IPS-15b (cell line): ENCODE results near the gene MAP2.
A peak's percentile ranks its signal among the peaks of the same experiment; 100 is the strongest.

Experiments used
- H3K27me3 ChIP-seq: one replicate; pipeline ENCODE4 v1.6.1; 2013; ENCODE audit warnings: low read length; ENCODE audit not compliant: control insufficient read depth, insufficient read depth
- H3K36me3 ChIP-seq: one replicate; pipeline ENCODE4 v1.6.1; 2013; ENCODE audit warnings: low read length; ENCODE audit not compliant: control insufficient read depth, insufficient read depth
- H3K4me1 ChIP-seq: one replicate; pipeline ENCODE4 v1.6.1; 2013; ENCODE audit warnings: mild to moderate bottlenecking, low read length; ENCODE audit not compliant: control insufficient read depth, insufficient read depth
- H3K4me3 ChIP-seq: one replicate; pipeline ENCODE4 v1.5.1; 2013; ENCODE audit warnings: low read depth, low read length
- H3K9ac ChIP-seq: one replicate; pipeline ENCODE4 v1.6.1; 2013; ENCODE audit warnings: low read depth, mild to moderate bottlenecking, low read length
- H3K9me3 ChIP-seq: one replicate; pipeline ENCODE4 v1.6.1; 2013; ENCODE audit warnings: mild to moderate bottlenecking, low read length; ENCODE audit not compliant: control insufficient read depth, insufficient read depth

The MAP2 gene

GRCh38 chr2:209609531-209609930 lies 185.7 kb downstream of the MAP2 start:
- peaks cover 17% of the 10 kb centered on the region for H3K4me1 ChIP-seq
- H3K9ac ChIP-seq, result no peak overlapping the region
- no peaks in the 10 kb centered on the region for H3K9me3 ChIP-seq
- no peaks in the 10 kb centered on the region for H3K36me3 ChIP-seq
- no peaks in the 10 kb centered on the region for H3K27me3 ChIP-seq
- no peak overlapping the region for H3K4me3 ChIP-seq

- Histone ChIP-seq H3K4me3 (no peak overlapping the region), H3K27me3 (no peaks in the 10 kb centered on the region), H3K9me3 (no peaks in the 10 kb centered on the region), H3K9ac (no peak overlapping the region), H3K4me1 (peaks cover 22% of the 10 kb centered on the region), H3K36me3 (no peaks in the 10 kb centered on the region)
Measured at GRCh38 chr2:209610631-209611030, 186.8 kb downstream of the MAP2 start.

GRCh38 chr2:209613649-209614305 lies 189.9 kb downstream of the MAP2 start:
- no peaks in the 10 kb centered on the region for H3K36me3 ChIP-seq
- H3K27me3 ChIP-seq, result no peaks in the 10 kb centered on the region
- H3K4me1 ChIP-seq, result peaks cover 22% of the 10 kb centered on the region
- H3K4me3 ChIP-seq, result peak overlapping the region; percentile 4
- no peak overlapping the region for H3K9ac ChIP-seq
- no peaks in the 10 kb centered on the region for H3K9me3 ChIP-seq

- Histone ChIP-seq H3K36me3 (no peaks in the 10 kb centered on the region), H3K9ac (no peak overlapping the region), H3K9me3 (no peaks in the 10 kb centered on the region), H3K27me3 (no peaks in the 10 kb centered on the region), H3K4me3 (peak overlapping the region; percentile 41), H3K4me1 (peaks cover 22% of the 10 kb centered on the region)
Measured at GRCh38 chr2:209614690-209615369, 191.0 kb downstream of the MAP2 start.

GRCh38 chr2:209619782-209620181 lies 195.9 kb downstream of the MAP2 start:
- no peak overlapping the region for H3K9ac ChIP-seq
- no peaks in the 10 kb centered on the region for H3K9me3 ChIP-seq
- no peaks in the 10 kb centered on the region for H3K36me3 ChIP-seq
- H3K27me3 ChIP-seq, result no peaks in the 10 kb centered on the region
- H3K4me3 ChIP-seq, result no peak overlapping the region
- peaks cover 5% of the 10 kb centered on the region for H3K4me1 ChIP-seq

GRCh38 chr2:209624192-209624938 lies 200.5 kb downstream of the MAP2 start:
- Histone ChIP-seq H3K9me3 (no peaks in the 10 kb centered on the region), H3K9ac (no peak overlapping the region), H3K4me1 (peaks cover 2% of the 10 kb centered on the region), H3K4me3 (no peak overlapping the region), H3K36me3 (no peaks in the 10 kb centered on the region), H3K27me3 (no peaks in the 10 kb centered on the region)

GRCh38 chr2:209629597-209629996 lies 205.8 kb downstream of the MAP2 start:
- H3K4me3 ChIP-seq, result no peak overlapping the region
- no peaks in the 10 kb centered on the region for H3K36me3 ChIP-seq
- H3K27me3 ChIP-seq, result no peaks in the 10 kb centered on the region
- no peaks in the 10 kb centered on the region for H3K9me3 ChIP-seq
- peaks cover 5% of the 10 kb centered on the region for H3K4me1 ChIP-seq
- H3K9ac ChIP-seq, result no peak overlapping the region

GRCh38 chr2:209633911-209634310 lies 210.1 kb downstream of the MAP2 start:
- H3K9me3 ChIP-seq, result no peaks in the 10 kb centered on the region
- H3K27me3 ChIP-seq, result no peaks in the 10 kb centered on the region
- H3K9ac ChIP-seq, result no peak overlapping the region
- H3K4me1 ChIP-seq, result peaks cover 7% of the 10 kb centered on the region
- H3K4me3 ChIP-seq, result no peak overlapping the region
- no peaks in the 10 kb centered on the region for H3K36me3 ChIP-seq

GRCh38 chr2:209636076-209636475 lies 212.2 kb downstream of the MAP2 start:
- H3K36me3 ChIP-seq, result no peaks in the 10 kb centered on the region
- peaks cover 2% of the 10 kb centered on the region for H3K4me1 ChIP-seq
- no peaks in the 10 kb centered on the region for H3K9me3 ChIP-seq
- H3K27me3 ChIP-seq, result no peaks in the 10 kb centered on the region
- no peak overlapping the region for H3K4me3 ChIP-seq
- no peak overlapping the region for H3K9ac ChIP-seq

- H3K9ac ChIP-seq, result no peak overlapping the region
- no peak overlapping the region for H3K4me3 ChIP-seq
- H3K36me3 ChIP-seq, result no peaks in the 10 kb centered on the region
- no peaks in the 10 kb centered on the region for H3K9me3 ChIP-seq
- H3K4me1 ChIP-seq, result peaks cover 2% of the 10 kb centered on the region
- no peaks in the 10 kb centered on the region for H3K27me3 ChIP-seq
Measured at GRCh38 chr2:209637293-209637692, 213.4 kb downstream of the MAP2 start.

- H3K27me3 ChIP-seq, result no peaks in the 10 kb centered on the region
- H3K4me1 ChIP-seq, result peaks cover 2% of the 10 kb centered on the region
- H3K9me3 ChIP-seq, result no peaks in the 10 kb centered on the region
- no peaks in the 10 kb centered on the region for H3K36me3 ChIP-seq
- no peak overlapping the region for H3K4me3 ChIP-seq
- no peak overlapping the region for H3K9ac ChIP-seq
Measured at GRCh38 chr2:209638346-209638745, 214.5 kb downstream of the MAP2 start.

- H3K36me3 ChIP-seq, result no peaks in the 10 kb centered on the region
- no peak overlapping the region for H3K9ac ChIP-seq
- no peaks in the 10 kb centered on the region for H3K27me3 ChIP-seq
- H3K4me1 ChIP-seq, result peaks cover 2% of the 10 kb centered on the region
- H3K9me3 ChIP-seq, result no peaks in the 10 kb centered on the region
- no peak overlapping the region for H3K4me3 ChIP-seq
Measured at GRCh38 chr2:209640358-209640757, 216.5 kb downstream of the MAP2 start.
